Esophagus squamous epithelium (tissue), 4 donors: ENCODE measurements around the gene KICS2.
"Not testable (repeated sequence)": the region's sequence is repeated elsewhere in the genome, so short reads cannot be mapped to it uniquely, and the experiment has no call there.

Source experiments
- CTCF ChIP-seq, 6 experiments: fragments of 450-650 bp in 4 of 6; fragments of 200-600 bp in 2 of 6; sonication (generic) in 2 of 6; IDR thresholded peaks; one replicate each; pipeline ENCODE4 v1.5.1; 2016 to 2019; ENCODE audit warnings: antibody characterized with exemption in 6 of 6, mild to moderate bottlenecking in 4 of 6, moderate library complexity in 4 of 6
- POLR2A ChIP-seq, 4 donors: fragments of 450-650 bp; IDR thresholded peaks; one replicate each; pipeline ENCODE4 v1.6.1; 2017; ENCODE audit warnings: antibody characterized with exemption in 4 of 4, mild to moderate bottlenecking in 4 of 4, moderate library complexity in 3 of 4

DNA sequence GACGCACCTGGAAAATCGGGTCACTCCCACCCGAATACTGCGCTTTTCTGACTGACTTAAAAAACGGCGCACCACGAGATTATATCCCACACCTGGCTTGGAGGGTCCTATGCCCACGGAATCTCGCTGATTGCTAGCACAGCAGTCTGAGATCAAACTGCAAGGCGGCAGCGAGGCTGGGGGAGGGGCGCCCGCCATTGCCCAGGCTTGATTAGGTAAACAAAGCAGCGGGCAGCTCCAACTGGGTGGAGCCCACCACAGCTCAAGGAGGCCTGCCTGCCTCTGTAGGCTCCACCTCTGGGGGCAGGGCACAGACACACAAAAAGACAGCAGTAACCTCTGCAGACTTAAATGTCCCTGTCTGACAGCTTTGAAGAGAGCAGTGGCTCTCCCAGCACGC lies 26.3 kb downstream of the KICS2 start:
- not testable (repeated sequence) for TF ChIP-seq CTCF, POLR2A (IDR thresholded peaks at IDR 0.05)
